ENCODE results near the gene OR1L8. TPM values are rescaled to one million over a fixed set of nuclear protein-coding genes. Genes with fewer than 3 reads are reported as not detected.

The OR1L8 gene
- total RNA-seq, 6 experiments from 2014 or later: not detected

- no peak for TF ChIP-seq POLR2A (IDR thresholded peaks at IDR 0.05)
- DNase-seq (no peak), ATAC-seq (no peak)
- 25% methylated on average over 8 of the region's 9 CpGs for WGBS (ENCODE audit: insufficient coverage, low coverage, low lambda C conversion rate, missing lambda C conversion rate)
- Histone ChIP-seq H3K4me3 (no peak overlapping the region), H3K27ac (no peak overlapping the region), H3K9me3 (no peaks in the 10 kb centered on the region), H3K4me1 (no peaks in the 10 kb centered on the region), H3K27me3 (no peaks in the 10 kb centered on the region), H3K36me3 (no peaks in the 10 kb centered on the region)
- intact Hi-C loops (cut with DNase I): no loop called here
Observed at GRCh38 chr9:122562134-122562760, 20.9 kb downstream of the OR1L8 start.

GRCh38 chr9:122561446-122561845, 21.7 kb downstream of the OR1L8 start:
- no peaks in the 10 kb centered on the region for H3K9me3 ChIP-seq
- 59% methylated on average over 4 of the region's 4 CpGs for WGBS (ENCODE audit: insufficient coverage, low coverage, low lambda C conversion rate, missing lambda C conversion rate)
- H3K27ac ChIP-seq: no peak overlapping the region
- intact Hi-C loops (cut with DNase I): no loop called here
- no peaks in the 10 kb centered on the region for H3K4me1 ChIP-seq
- no peak overlapping the region for H3K4me3 ChIP-seq
- TF ChIP-seq CTCF (IDR thresholded peaks at IDR 0.05): no peak
- TF ChIP-seq POLR2A (IDR thresholded peaks at IDR 0.05): no peak
- no peaks in the 10 kb centered on the region for H3K36me3 ChIP-seq
- ATAC-seq (no peak), DNase-seq (no peak)
- no peaks in the 10 kb centered on the region for H3K27me3 ChIP-seq

GRCh38 chr9:122552812-122553211, 30.4 kb downstream of the OR1L8 start, which contains the start of gene OR1N2:
Gene OR1N2 (plus strand): TSS chr9:122553112. CDS start chr9:122553212, 100 bp downstream.
- ATAC-seq: no peak
- no peaks in the 10 kb centered on the region for H3K27me3 ChIP-seq
- TF ChIP-seq POLR2A (IDR thresholded peaks at IDR 0.05) (no peak), CTCF (IDR thresholded peaks at IDR 0.05) (no peak)
- no peaks in the 10 kb centered on the region for H3K9me3 ChIP-seq
- H3K4me3 ChIP-seq: no peak within 1 kb of the TSS
- no peak within 1 kb of the TSS for H3K27ac ChIP-seq
- 51% methylated on average over 2 of the region's 2 CpGs for WGBS (ENCODE audit: insufficient coverage, low coverage, low lambda C conversion rate, missing lambda C conversion rate)
- DNase-seq: no peak
- H3K4me1 ChIP-seq: no peaks in the 10 kb centered on the region
- no peaks in the 10 kb centered on the region for H3K36me3 ChIP-seq
- intact Hi-C loops (cut with DNase I): no loop called here

GRCh38 chr9:122551371-122551770, 31.8 kb downstream of the OR1L8 start:
- no peaks in the 10 kb centered on the region for H3K36me3 ChIP-seq
- TF ChIP-seq POLR2A (IDR thresholded peaks at IDR 0.05) (no peak), CTCF (IDR thresholded peaks at IDR 0.05) (no peak)
- H3K27me3 ChIP-seq: peaks cover 0 to 4% of the 10 kb centered on the region in 2 donors
- ATAC-seq (no peak), DNase-seq (no peak)
- no peak overlapping the region for H3K27ac ChIP-seq
- 37% methylated on average over 4 of the region's 5 CpGs for WGBS (ENCODE audit: insufficient coverage, low coverage, low lambda C conversion rate, missing lambda C conversion rate)
- no peaks in the 10 kb centered on the region for H3K4me1 ChIP-seq
- no peak overlapping the region for H3K4me3 ChIP-seq
- H3K9me3 ChIP-seq: no peaks in the 10 kb centered on the region
- intact Hi-C loops (cut with DNase I): no loop called here

GRCh38 chr9:122546196-122546595, 37.0 kb downstream of the OR1L8 start:
- H3K27ac ChIP-seq: no peak overlapping the region
- H3K4me3 ChIP-seq: no peak overlapping the region
- DNase-seq (no peak), ATAC-seq (no peak)
- H3K36me3 ChIP-seq: no peaks in the 10 kb centered on the region
- H3K9me3 ChIP-seq: no peaks in the 10 kb centered on the region
- no peaks in the 10 kb centered on the region for H3K4me1 ChIP-seq
- 48% methylated on average over 8 of the region's 8 CpGs for WGBS (ENCODE audit: insufficient coverage, low coverage, low lambda C conversion rate, missing lambda C conversion rate)
- H3K27me3 ChIP-seq: peaks cover 0 to 9% of the 10 kb centered on the region in 2 donors
- TF ChIP-seq CTCF (IDR thresholded peaks at IDR 0.05): no peak
- TF ChIP-seq POLR2A (IDR thresholded peaks at IDR 0.05): no peak
- intact Hi-C loops (cut with DNase I): no loop called here
